ENCODE results near the gene USP32. TPM values are rescaled to one million over a fixed set of nuclear protein-coding genes. Genes with fewer than 3 reads are reported as not detected.
A peak's percentile ranks its signal among the peaks of the same experiment; 100 is the strongest.

USP32 gene
- total and polyA plus RNA-seq, 7 donors: 19.5 to 64.9 (median 38.6) TPM

DNA sequence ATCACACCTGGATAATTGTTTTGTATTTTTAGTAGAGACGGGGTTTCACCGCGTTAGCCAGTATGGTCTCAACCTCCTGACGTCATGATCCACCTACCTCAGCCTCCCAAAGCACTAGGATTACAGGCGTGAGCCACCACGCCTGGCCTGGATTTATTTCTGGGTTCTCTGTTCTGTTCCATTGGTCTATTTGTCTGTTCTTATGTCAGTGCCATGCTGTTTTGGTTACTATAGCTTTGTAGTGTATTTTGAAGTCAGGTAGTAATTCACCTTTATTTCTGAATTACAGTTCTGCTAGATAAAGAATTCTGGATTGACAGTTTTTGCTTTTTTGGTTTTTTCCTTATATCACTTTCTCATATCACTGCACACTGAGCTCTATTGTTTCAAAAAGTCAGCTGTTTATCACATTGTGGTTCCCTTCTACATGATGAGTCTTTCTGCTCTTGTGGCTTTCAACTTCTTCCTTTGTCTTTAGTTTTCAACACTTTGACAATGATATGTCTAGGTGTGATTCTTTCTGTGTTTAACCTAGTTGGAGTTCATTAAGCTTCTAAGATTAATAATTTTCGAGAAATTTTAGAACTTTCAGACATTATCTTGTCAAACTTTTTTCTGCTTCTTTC is 144.0 kb downstream of the USP32 start:
- Histone ChIP-seq H3K4me3 (no peak overlapping the region), H3K4me1 (no peaks in the 10 kb centered on the region), H3K36me3 (ENCODE audit: insufficient read depth in 1 of 2, low read depth in 1 of 2) (peaks cover 0 to 50% of the 10 kb centered on the region in 2 donors), H3K27ac (no peak overlapping the region), H3K9me3 (no peaks in the 10 kb centered on the region), H3K27me3 (ENCODE audit: insufficient read depth in 3 of 3, low read length in 2 of 3) (no peaks in the 10 kb centered on the region)
- WGBS, 3 donors: 94 to 99% (median 96%) methylated on average over 7 of the region's 7 CpGs
- intact Hi-C loops (cut with DNase I): no loop called here
- ATAC-seq: no peak
- DNase-seq: no peak
- TF ChIP-seq, protein P1, sequence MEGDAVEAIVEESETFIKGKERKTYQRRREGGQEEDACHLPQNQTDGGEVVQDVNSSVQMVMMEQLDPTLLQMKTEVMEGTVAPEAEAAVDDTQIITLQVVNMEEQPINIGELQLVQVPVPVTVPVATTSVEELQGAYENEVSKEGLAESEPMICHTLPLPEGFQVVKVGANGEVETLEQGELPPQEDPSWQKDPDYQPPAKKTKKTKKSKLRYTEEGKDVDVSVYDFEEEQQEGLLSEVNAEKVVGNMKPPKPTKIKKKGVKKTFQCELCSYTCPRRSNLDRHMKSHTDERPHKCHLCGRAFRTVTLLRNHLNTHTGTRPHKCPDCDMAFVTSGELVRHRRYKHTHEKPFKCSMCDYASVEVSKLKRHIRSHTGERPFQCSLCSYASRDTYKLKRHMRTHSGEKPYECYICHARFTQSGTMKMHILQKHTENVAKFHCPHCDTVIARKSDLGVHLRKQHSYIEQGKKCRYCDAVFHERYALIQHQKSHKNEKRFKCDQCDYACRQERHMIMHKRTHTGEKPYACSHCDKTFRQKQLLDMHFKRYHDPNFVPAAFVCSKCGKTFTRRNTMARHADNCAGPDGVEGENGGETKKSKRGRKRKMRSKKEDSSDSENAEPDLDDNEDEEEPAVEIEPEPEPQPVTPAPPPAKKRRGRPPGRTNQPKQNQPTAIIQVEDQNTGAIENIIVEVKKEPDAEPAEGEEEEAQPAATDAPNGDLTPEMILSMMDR (IDR thresholded peaks at IDR 0.05): no peak

DNA sequence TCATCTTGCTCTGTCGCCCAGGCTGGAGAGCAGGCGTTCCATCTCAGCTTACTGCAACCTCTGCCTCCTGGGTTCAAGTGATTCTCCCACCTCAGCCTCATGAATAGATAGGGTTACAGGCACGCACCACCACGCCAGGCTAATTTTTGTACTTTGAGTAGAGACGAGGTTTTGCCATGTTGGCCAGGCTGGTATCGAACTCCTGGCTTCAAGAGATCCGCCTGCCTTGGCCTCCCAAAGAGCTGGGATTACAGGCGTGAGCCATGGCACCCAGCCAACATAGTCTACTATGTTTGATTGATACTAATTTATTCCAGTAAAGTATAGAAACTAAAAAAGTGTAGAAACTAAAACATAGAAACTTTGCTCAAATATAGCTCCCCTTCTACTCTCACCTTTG is 147.3 kb downstream of the USP32 start:
- Histone ChIP-seq H3K4me3 (no peak overlapping the region), H3K27ac (no peak overlapping the region), H3K36me3 (ENCODE audit: insufficient read depth in 1 of 2, low read depth in 1 of 2) (peaks cover 0 to 31% of the 10 kb centered on the region in 2 donors), H3K4me1 (no peaks in the 10 kb centered on the region), H3K27me3 (ENCODE audit: insufficient read depth in 3 of 3, low read length in 2 of 3) (no peaks in the 10 kb centered on the region), H3K9me3 (no peaks in the 10 kb centered on the region)
- ATAC-seq: no peak
- TF ChIP-seq, protein P1 (IDR thresholded peaks at IDR 0.05): no peak
- WGBS, 3 donors: 92 to 95% (median 92%) methylated on average over 8 of the region's 8 CpGs
- DNase-seq: no peak
- intact Hi-C loops (cut with DNase I): no loop called here

DNA sequence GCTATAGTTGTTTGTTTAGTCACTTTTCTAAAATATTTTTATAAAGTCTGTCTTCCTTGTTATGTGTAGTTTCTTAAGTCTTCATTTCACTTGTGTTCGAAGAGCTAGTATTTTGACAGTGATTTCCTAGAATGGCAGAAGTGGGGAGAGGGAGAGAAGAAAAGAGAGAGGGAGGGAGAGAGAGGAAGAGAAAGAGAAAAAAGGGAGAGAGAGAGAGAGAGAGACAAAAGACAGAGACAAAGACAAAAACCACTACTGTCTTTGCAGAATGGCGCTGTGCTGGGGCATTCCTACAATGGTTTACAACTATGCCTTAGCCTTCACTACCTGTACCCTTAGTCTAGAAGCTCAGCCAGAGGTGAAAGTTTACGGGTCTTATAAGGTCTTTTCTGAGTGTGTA is 151.6 kb downstream of the USP32 start:
- intact Hi-C loops (cut with DNase I): no loop called here
- no peaks in the 10 kb centered on the region for H3K27me3 ChIP-seq (ENCODE audit: insufficient read depth in 3 of 3, low read length in 2 of 3)
- no peak overlapping the region for H3K27ac ChIP-seq
- TF ChIP-seq, protein P1 (IDR thresholded peaks at IDR 0.05): no peak
- peaks cover 2 to 37% of the 10 kb centered on the region in 2 donors for H3K36me3 ChIP-seq (ENCODE audit: insufficient read depth in 1 of 2, low read depth in 1 of 2)
- H3K9me3 ChIP-seq: no peaks in the 10 kb centered on the region
- DNase-seq (no peak), ATAC-seq (no peak)
- H3K4me1 ChIP-seq: no peaks in the 10 kb centered on the region
- H3K4me3 ChIP-seq: no peak overlapping the region
- 79 to 97% (median 97%) methylated on average over 3 of the region's 3 CpGs for WGBS, 3 donors

DNA sequence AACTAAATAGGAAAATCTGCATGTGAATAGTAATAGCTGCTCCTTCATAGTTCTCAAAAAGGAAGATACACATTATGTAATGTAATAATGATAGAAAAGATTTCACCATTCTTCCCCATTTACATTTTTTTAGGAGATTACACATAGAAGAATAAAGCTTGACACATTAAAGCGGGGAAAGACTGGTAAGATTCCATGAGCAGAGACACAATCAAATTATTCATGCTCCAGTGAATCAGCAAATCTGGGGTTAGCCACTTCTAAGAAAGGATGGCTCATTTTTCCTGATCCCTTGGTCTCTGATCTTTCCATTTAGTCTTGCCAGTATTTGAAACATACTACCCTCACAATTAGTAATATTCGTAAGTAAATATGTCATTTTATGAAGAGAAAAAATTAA is 160.2 kb downstream of the USP32 start:
- DNase-seq (no peak), ATAC-seq (no peak)
- Histone ChIP-seq H3K27me3 (ENCODE audit: insufficient read depth in 3 of 3, low read length in 2 of 3) (no peaks in the 10 kb centered on the region), H3K36me3 (ENCODE audit: insufficient read depth in 1 of 2, low read depth in 1 of 2) (peaks cover 2 to 22% of the 10 kb centered on the region in 2 donors), H3K4me3 (no peak overlapping the region), H3K9me3 (no peaks in the 10 kb centered on the region), H3K4me1 (no peaks in the 10 kb centered on the region), H3K27ac (no peak overlapping the region)
- TF ChIP-seq, protein P1 (IDR thresholded peaks at IDR 0.05): no peak
- intact Hi-C loops (cut with DNase I): loop anchor here in 1 of 2 donors (2.0 kb wide), 1 partner anchor 203 kb away; no protein-coding TSS in a partner anchor
- WGBS, 3 donors: 89 to 95% (median 91%) methylated on average over 2 of the region's 2 CpGs

DNA sequence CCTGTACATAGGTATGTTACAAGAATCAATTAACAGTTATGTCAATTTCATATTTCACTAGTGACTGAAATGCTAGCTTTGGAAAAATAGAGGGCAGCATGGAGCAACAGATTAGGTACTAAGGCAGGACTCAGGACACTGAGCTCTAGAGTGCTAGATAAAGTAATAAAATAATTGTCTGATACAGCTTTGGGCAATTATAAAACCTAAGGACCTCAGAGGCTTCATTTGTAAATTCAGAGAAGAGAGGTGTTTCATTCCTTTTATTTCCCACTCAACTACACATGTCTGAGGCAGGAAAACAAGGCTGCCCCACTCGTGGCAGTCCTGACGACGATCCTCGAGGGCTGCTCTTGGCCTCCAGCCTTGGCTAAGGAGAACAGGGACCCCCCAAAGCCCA is 160.7 kb downstream of the USP32 start:
- ATAC-seq: peak in 2 of 4 donors; percentile 38 to 61
- WGBS, 3 donors: 82 to 94% (median 93%) methylated on average over 4 of the region's 4 CpGs
- intact Hi-C loops (cut with DNase I): no loop called here

More for the DNA sequence above, 160.7 kb downstream of the USP32 start:
- H3K27ac ChIP-seq: no peak overlapping the region
- TF ChIP-seq, protein P1 (IDR thresholded peaks at IDR 0.05): peak; percentile 23
- H3K4me3 ChIP-seq: no peak overlapping the region
- DNase-seq: no peak
- H3K4me1 ChIP-seq: no peaks in the 10 kb centered on the region
- no peaks in the 10 kb centered on the region for H3K27me3 ChIP-seq (ENCODE audit: insufficient read depth in 3 of 3, low read length in 2 of 3)
- peaks cover 2 to 23% of the 10 kb centered on the region in 2 donors for H3K36me3 ChIP-seq (ENCODE audit: insufficient read depth in 1 of 2, low read depth in 1 of 2)
- no peaks in the 10 kb centered on the region for H3K9me3 ChIP-seq
